Frontal cortex (tissue), 4 donors: ENCODE data around the gene PRDM13. TPM values are rescaled to one million over a fixed set of nuclear protein-coding genes. Genes with fewer than 3 reads are reported as not detected.

Experiments
- DNase-seq, 2 donors: peaks; one replicate each; pipeline ENCODE4 v3.0.0; 2012; ENCODE audit warnings: low spot score in 2 of 2
- FAIRE-seq: peaks from 2 replicates; lab custom pipeline; 2012; peaks lifted over from hg19 to GRCh38; lab: Jason Lieb, UNC
- total RNA-seq: library from RNA; depleted of rRNA; stranded (reverse); fragments of >200 nt; gene quantifications from one replicate; pipeline ENCODE4 v1.2.3, GENCODE V29; 2014
- donor health status: control.
- donor health status: control.
- donor health status: control.

Gene PRDM13
- total RNA-seq, 1 donor from 2014 or later: not detected

GRCh38 chr6:99602520-99603420, 3.9 kb upstream of the PRDM13 start:
- DNase-seq: no peak
- no peak for FAIRE-seq

GRCh38 chr6:99603421-99604165, 3.0 kb upstream of the PRDM13 start:
- FAIRE-seq (no peak), DNase-seq (no peak)

- no peak for DNase-seq
- no peak for FAIRE-seq
Measured at GRCh38 chr6:99604166-99605073, 2.2 kb upstream of the PRDM13 start.

- DNase-seq (no peak), FAIRE-seq (no peak)
Measured at GRCh38 chr6:99605074-99605734, 1.4 kb upstream of the PRDM13 start.

- FAIRE-seq: no peak
- no peak for DNase-seq
Measured at GRCh38 chr6:99605911-99606655, 550 bp upstream of the PRDM13 start.

- FAIRE-seq: no peak
- DNase-seq: no peak
Measured at GRCh38 chr6:99607416-99608036, 893 bp downstream of the PRDM13 start.

GRCh38 chr6:99608059-99608885, 1.6 kb downstream of the PRDM13 start:
- DNase-seq: no peak
- no peak for FAIRE-seq

GRCh38 chr6:99608886-99609482, 2.4 kb downstream of the PRDM13 start:
- DNase-seq (no peak), FAIRE-seq (no peak)

- FAIRE-seq (no peak), DNase-seq (no peak)
Measured at GRCh38 chr6:99609905-99610489, 3.4 kb downstream of the PRDM13 start.

- no peak for DNase-seq
- FAIRE-seq: no peak
Measured at GRCh38 chr6:99611148-99611547, 4.5 kb downstream of the PRDM13 start.

GRCh38 chr6:99612551-99613408, 6.1 kb downstream of the PRDM13 start:
- FAIRE-seq (no peak), DNase-seq (no peak)

GRCh38 chr6:99613409-99613704, 6.7 kb downstream of the PRDM13 start:
- DNase-seq: peak in 1 of 2 donors; percentile 40

GRCh38 chr6:99613705-99614429, 7.2 kb downstream of the PRDM13 start:
- no peak for FAIRE-seq

More at GRCh38 chr6:99613409-99613704, 6.7 kb downstream of the PRDM13 start:
- no peak for FAIRE-seq

GRCh38 chr6:99614430-99615186, 8.0 kb downstream of the PRDM13 start:
- DNase-seq (no peak), FAIRE-seq (no peak)

More at GRCh38 chr6:99613705-99614429, 7.2 kb downstream of the PRDM13 start:
- no peak for DNase-seq

GRCh38 chr6:99617131-99617530, 10.5 kb downstream of the PRDM13 start:
- DNase-seq (no peak), FAIRE-seq (no peak)
